HG02759 (cell line): Measurements from ENCODE around the gene MYEOV.

Source experiments
- ATAC-seq: cut with Tn5 transposase; IDR thresholded peaks from one replicate; pipeline ENCODE4 v1.9.1; 2021; ENCODE audit warnings: mild to moderate bottlenecking, moderate library complexity; ENCODE audit not compliant: unreplicated experiment

Gene MYEOV

DNA sequence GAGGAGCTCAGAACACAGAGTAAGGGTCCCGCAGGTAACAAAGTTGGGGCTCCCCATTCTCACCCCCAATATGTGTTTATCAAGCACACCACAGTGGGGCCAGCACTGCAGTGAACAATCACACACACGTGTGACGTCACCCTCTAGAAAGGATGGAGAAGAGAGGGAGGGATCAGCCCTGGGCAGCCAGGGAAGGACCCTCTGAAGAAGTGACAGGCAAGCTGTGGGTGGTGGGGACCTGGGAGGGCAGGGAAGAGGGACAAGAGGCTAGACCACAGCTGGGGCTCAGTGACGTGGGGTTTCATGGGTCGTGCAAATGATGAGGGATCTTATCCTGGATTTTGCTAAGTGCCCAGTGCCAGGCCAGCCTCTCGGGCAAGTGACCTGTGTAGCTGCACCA lies 28.7 kb upstream of the MYEOV start:
- no peak for ATAC-seq

DNA sequence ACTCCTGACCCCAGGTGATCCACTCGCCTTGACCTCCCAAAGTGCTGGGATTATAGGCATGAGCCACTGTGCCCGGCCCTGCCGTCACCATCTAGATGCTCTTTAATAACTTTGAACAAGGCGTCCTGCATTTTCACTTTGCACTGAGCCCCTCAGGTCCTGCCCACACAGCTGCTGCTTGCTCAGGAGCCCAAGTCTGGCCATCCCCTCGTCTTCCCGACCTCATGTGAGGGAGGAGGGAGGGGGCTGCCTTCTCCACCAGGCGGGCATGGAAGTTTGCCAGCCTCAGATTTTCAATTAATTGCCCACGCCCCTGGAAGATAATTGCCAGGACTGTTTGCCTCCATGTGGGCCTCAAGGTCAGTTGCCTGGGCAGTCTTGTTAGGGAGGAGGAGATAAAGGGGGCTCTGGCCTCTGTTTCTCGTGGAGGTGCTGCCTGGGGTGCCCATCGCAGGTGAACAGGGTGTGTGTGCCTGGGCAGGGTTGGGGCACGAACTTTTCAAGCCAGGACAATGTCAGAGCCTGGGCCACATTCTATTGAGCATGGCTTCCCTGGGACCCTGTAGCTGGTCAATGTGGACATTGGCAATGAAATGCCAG lies 27.9 kb upstream of the MYEOV start:
- ATAC-seq: no peak

DNA sequence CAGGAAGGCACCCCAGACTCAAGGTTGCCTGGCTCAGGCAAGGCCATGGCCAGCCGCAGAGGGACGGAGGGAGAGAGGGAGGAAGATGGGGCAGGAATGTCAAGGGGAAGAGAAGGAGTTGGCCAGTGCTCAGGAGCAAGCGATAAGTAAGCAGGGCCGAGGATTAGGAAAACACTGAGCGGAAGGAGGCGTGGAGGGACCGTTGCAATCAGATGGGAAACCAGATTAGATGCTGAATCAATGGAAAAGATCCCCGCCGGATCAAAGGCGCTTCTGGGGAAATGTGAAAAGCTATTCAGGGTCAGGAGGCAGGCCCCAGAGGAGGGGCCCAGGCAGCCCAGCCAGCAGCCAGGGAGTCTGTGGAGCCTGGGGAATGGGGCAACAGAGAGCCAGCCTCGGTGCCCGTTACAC lies 26.6 kb upstream of the MYEOV start:
- no peak for ATAC-seq

DNA sequence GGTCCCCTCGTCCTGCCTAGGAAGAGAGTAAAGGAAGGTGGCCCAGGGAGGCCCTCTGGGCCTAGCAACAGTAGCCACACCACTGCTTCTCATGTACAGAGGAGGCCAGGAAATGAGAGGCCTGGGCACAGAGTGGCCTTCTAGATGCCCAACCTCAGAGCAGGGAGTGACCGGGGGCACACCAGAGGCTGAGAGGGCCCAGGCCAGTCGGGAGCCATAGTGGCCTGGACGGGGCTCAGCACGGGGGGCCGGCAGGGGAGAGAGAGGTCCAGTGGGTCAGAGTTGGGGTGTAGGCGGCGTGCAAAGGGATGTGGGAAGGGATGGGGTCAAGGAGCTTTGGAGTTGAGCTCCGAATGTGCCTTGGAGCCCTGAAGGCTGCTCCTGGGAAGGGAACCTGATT lies 25.0 kb upstream of the MYEOV start:
- no peak for ATAC-seq

DNA sequence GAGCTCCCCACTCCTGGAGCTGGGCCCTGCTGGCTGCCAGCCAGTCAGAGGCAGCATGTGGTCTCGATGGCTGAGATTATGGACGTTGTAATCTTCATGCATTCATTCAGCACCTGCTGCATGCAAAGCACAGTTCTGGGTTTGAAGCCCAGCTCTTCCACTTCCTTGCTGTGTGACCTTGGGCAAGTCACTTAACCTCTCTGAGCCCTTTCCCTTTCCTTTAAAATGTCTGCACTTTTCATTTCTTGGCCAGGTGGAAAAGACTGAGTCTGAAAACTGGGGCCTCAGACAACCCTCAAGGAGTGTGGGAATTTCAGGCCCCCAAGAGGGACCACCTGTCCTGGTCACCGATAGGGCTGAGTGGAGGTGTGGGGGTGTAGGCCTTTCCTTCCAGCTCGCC lies 24.6 kb upstream of the MYEOV start:
- no peak for ATAC-seq

DNA sequence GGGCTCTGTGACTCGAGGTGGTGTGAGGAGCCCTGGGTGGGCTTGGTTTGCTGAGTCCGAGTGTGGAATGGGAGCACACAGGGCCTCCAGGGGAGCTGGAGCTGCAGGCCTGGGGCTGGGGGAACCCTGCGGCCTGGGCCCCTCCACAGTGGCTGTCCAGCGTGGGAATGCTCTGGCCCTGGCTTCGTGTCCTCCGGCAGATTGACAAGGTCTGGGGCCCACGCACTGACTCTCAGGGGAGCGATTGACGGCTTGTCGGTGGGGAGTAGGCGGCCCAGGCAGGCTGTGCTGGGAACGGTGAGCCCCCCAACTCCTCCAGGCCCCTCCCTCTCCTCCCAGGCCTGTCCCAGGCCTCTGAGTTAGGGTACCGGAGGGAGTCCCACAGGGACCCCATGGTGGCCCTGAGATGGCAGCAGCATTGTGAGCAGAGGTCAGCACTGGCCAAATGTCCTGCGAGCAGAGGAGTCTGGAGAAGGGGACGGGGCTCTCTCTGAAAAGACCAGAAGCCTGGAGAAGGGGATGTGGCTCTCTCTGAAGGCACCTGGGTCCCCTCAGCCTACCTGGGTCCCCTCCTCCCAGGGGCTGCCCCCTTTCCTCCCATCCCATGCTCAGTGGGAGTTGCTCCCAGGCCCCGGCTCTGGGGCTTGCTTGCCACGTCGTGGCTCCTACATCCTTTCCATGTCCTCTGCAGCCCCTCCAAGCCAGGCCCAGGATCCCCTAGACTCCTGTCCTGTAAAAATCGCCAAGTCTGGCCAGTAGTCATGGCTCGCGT lies 23.8 kb upstream of the MYEOV start:
- no peak for ATAC-seq

DNA sequence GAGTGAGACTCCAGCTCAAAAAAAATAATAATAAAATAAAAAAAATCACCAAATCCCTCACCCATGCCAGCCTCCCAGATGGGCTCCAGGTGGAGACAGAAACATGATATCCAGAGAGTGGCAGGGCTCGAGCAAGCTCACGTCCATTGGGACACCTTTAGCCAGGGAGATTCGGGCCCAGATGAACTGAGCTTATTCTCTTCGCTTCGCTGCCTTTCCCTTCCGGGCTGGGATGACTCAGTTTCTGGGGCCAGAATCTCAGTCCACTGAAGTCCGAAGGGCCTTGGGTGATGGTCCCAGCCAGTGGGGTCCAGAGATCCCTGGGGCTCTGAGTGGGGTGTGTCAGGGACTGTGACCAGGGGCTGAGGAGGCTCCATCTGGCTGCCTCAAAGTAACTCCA lies 23.0 kb upstream of the MYEOV start:
- no peak for ATAC-seq

DNA sequence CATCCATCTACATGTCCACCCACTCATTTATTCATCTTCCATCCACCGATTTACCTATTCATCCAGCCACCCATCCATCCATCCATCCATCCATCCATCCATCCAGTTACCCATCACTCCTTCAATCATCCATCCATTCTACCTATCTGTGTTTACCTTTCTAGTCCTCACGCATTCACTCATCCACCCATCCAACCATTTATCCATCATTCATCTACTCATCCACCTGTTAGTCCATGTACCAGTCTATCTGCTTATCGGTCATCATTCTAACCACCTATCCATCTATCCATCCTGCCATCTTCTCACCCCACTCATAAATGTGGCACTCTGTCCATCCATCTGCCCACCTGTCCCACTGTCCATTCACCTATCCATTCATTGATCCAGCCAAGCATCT lies 21.9 kb upstream of the MYEOV start:
- no peak for ATAC-seq

DNA sequence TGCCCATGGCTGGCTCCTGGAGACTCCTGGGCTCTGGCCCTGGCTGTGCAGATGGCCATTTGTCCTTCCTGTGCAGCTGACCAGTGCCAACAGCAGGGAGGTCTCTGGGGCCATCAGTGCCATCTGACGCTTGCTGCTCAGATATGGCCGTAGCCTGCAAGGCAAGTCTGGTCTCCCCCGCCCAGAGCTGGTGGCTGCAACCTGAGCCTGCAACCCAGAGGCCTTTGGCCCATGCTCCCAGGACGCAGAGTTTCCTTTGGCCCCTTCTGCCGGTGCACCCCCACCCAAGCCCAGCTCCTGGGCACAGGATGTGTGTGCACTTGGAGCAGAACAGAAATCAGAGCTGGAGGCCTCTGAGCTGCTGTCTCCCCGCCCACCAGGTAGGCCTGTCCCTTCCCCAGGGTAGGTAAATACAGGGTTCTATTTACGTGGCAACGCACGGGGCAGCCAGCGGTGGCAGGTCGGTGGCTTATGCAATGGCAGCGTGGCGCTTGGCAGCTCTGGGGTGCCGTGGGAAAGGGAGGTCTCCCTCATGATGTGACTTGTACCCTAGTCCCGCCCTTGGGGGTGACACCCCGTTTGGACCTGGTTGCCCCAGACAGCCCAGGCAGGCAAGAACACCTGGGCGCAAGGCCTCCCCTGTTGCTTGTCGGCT lies 21.0 kb upstream of the MYEOV start:
- ATAC-seq: no peak

DNA sequence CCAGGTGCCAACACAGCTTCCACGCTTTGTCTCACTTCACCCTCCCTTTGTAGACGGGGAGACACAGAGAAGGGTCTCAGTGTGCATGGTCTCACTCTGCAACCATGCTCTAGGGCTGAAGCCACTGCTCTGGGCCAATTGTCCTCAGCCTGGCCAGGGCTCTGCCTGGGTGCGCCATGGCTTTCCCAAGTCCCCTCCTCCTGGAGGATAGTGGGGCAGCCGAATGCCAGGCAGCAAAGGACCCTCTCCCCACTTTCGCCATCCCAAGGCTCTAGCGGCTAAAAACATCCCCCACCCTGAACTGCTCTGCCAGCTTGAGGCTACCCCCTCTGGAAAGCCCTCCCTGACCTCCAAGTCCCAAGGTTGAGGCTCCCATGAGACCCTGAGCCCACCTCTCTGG lies 20.4 kb upstream of the MYEOV start:
- no peak for ATAC-seq

DNA sequence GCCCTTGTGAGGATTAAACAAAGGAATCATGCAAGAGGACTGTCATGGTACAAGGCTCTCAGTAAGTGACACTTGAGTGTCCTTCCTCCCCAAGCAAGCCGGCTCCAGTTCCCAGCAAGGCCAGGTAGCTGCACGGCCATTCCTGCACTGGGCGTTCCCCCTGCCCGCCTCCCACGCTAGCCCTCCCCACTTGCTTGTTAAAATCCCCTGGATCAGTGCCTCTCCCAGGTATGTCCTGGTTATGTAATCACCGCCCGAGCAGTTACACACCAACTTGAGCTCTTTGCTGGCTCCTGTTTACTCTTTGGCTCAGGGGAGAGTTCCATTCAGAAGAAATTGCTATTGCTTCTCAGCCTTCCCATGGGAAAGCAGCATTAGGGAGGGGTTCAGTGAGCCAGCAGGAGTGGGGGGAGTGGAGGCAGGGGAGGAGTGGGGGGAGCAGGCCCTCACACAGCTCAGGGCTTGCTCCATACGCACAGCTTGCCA lies 19.4 kb upstream of the MYEOV start:
- ATAC-seq: no peak

DNA sequence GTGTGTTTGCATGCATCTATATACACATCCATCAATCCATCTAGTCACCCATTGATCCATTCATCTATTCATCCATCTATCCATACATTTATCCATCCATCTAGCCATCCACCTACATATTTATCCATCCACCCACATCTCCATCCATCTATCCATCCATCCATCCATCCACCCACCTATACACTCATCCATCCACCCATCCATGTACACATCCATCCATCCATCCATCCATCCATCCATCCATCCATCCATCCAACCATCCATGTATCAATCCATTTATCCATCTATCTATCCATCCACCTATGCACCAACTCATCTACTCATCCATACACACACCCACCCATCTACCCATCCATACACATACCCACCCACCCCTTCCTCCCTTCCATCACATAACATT lies 18.8 kb upstream of the MYEOV start:
- no peak for ATAC-seq

DNA sequence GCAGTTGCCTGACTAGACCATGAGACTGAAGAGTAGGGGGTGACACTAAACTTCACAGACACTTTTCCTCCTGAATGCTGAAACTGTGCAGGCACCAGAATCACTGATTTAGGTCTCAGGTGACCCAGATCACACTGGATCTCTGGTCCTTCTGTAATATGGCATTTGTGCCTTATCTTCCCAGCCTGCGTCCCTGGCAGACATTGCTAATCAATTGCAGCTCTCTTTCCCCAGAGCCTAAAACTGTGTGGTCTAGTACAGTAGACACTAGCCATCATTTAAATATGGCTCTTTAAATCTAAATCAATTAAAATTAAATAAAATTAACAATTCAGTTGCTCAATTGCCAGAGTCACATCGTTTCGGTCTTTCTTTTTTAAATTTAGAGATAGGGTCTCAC lies 17.8 kb upstream of the MYEOV start:
- no peak for ATAC-seq

DNA sequence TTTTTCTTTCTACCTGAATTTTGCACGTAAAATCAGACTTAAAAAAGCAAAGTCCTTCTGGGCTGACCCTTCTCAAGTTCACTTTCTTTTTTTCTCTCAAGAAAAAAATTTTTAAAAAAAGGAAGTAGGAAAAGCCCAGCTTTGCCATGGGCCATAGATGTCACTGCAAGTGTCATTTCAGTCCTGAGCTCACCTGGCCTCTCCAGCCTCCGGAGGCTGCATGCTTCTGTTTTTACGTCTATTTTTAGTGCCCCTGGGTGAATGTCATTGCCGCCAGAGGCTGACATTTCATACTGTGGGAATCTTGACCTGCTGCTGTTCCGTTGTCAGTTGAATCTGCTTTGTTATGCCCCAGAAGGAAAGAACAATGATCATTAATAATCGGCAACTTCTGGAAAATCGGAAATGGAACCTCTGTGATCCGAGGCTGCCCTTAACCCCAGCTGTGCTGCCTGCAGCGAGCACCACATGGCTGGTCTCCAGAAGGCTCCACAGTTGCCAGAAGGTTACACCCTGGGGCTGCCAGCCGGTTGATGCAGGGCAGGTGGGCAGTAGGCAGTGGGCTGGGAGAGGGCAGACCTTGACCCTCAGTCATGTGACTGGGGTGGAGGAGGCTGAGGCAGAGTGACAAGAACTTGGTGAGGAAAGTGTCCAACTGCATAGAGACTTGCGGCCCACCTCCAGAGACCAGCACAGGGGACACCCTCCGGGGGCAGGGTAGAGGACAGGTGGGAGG lies 16.7 kb upstream of the MYEOV start:
- no peak for ATAC-seq

DNA sequence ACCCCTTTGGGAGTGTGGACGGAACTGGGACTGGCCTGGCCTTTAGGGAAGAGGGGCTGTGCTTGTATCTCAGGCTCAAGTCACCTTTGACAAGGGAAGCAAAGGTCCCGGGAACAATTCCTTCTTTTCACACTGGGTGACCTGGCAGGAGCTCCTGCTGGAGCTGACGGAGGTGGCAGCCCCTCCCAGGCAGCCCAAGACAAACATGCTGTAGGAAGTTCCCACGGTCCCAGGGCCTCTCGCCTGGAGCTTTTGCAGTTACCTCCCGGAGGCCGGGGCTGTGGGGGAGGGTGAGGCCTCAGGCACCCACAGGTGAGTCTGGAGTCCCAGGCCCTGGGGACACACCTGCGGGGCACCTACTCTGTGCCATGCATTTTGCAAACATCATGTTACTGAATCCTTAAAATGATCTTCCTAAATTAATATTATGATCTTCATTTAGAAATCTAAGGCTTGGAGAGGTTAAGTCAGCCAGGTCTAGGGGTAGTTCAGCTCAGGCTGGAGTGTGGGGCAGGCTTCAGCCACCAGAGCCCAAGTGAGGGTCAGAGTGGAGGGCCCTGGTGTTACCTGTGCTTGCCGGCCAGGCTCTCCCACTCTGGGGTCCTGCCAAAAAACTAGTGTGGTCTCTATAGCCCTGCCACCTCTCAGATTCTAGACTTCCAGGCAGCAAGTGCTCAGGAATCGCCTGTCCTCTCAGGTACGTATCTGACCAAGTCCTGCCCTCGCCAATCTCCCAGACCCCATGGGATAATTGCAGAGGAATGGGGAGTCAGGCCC lies 15.7 kb upstream of the MYEOV start:
- ATAC-seq: no peak

DNA sequence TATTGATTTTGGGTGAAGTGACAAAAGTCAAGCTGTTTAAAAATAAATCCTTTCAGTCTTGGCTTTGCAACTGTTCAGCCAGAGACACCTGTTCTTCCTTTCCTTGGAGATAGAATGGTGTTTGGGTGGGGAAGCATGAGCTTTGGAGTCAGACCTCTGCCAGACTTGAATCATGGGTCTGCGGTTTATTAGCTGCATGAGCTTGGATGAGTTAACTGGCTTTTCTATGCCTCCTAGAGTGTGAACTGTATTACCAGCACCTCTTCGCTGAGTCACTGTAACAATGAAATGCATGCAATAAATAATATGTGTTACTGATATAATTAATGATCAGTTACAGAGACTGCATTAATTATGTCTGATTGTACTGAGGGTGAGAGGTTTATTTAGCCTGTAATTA lies 13.5 kb upstream of the MYEOV start:
- no peak for ATAC-seq

DNA sequence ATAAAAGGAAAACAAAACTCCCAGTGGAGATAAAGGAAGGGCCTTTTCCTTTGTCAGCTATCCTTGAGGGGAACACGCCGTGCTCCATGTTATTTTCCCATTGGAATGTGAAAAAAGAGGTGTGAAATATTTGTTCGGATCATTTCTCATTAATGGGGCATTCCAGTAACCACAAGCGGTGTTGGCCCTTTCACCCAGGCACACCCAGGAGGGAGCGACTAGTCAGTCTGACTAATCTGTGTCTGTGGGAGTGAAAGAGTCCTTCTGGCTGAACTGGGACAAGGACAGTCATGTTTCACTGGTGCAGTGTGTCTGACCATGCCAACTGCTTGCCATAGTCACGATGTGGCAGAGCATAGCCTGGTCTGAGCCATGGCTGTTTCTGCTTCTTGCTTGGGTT lies 13.0 kb upstream of the MYEOV start:
- ATAC-seq: no peak

DNA sequence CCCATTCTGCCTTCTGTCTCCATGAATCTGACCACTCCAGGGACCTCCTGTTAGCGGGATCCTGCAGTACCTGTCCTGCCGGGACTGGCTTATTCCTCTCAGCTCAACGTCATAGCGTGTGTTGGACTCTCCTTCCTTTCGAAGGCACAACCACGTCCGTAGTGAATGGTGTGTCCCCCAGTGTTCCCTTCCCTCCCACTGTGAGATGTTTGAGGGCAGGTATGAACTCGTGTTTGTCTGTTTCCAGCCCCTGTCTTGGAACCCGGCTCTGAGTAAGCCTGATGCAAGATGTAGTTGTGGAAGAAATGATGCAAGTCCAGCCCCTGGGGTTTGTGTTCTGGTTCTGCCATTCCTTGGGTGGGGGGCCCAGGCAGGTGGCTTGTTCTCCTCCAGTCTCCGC lies 10.5 kb upstream of the MYEOV start:
- no peak for ATAC-seq

DNA sequence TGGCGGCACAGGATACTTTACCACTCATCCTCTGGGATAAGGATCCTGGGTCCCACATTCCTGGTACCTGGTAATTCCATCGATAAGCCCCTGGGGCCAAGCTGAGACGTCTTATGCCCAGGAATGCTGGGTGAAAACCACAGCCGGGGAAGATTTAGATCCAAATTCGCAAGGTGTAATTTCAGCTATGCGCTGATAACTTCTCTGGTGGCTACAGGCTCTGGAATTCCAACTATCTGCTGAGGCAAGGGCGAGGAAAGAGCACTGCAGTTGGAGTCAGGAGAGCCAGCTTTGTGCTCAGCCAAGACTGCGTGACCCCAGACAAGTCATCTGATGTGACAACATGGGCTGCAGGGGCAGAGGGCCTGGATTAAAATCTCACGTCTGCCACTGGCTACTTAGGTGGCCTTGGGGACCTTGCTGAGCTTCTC lies 9.9 kb upstream of the MYEOV start:
- ATAC-seq: no peak

DNA sequence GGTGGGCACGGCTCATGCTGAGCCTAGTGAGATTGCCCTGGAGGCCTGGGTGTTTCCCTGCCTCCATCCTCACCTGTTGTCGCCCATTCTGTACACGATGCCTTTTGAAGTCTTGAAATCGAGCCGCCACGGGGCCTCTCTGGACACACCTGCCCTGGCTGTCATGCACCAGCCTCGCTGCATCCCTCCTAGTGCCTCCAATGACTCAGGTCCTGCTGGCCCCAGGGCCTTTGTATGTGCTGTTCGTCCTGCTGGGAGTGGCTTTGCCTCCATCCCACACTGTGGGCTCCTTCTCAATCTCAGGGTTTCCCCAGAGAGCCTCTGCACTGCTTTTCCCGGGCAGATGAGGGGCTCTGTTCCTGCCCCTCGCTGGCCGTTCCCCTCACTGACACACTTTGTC lies 8.9 kb upstream of the MYEOV start:
- no peak for ATAC-seq

DNA sequence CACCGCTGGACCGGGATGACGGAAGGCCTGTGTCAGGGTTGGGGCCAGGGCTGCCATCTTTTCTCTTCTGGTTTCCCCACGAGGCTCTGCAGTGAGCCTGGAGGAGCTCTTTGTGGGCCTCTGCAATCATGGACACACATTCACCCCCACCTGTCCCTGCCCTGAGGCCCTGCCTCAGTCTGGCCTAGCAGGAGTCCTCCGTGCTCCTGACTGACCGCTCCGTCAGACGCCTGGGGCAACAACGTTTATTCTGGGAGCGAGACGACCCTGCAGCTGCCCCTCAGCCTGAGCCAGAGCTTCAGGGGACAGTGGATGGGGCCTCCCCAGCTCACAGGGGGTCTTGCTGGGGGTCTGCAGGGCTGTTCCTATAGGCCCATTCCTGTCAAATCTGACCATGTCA lies 8.2 kb upstream of the MYEOV start:
- ATAC-seq: no peak
